22Rv1 (cell line): ENCODE data around the gene NELL2.

Experiments used
- CTCF ChIP-seq: fragments of 450-650 bp; IDR thresholded peaks from 2 replicates; pipeline ENCODE4 v1.5.1; 2017; ENCODE audit warnings: mild to moderate bottlenecking
- ZFX ChIP-seq: fragments of 450-650 bp; IDR thresholded peaks from 2 replicates; pipeline ENCODE4 v1.6.1; 2017; ENCODE audit warnings: antibody characterized with exemption, borderline replicate concordance

- TF ChIP-seq CTCF (no peak), ZFX (no peak)
Observed at GRCh38 chr12:44771485-44772021, 104.6 kb downstream of the NELL2 start.
